ENCODE data around the gene ZNF621. TPM values are rescaled to one million over a fixed set of nuclear protein-coding genes. Genes with fewer than 3 reads are reported as not detected.

Gene ZNF621
- total RNA-seq: 1 to 10 TPM; 6.6 to 7.0 TPM

DNA sequence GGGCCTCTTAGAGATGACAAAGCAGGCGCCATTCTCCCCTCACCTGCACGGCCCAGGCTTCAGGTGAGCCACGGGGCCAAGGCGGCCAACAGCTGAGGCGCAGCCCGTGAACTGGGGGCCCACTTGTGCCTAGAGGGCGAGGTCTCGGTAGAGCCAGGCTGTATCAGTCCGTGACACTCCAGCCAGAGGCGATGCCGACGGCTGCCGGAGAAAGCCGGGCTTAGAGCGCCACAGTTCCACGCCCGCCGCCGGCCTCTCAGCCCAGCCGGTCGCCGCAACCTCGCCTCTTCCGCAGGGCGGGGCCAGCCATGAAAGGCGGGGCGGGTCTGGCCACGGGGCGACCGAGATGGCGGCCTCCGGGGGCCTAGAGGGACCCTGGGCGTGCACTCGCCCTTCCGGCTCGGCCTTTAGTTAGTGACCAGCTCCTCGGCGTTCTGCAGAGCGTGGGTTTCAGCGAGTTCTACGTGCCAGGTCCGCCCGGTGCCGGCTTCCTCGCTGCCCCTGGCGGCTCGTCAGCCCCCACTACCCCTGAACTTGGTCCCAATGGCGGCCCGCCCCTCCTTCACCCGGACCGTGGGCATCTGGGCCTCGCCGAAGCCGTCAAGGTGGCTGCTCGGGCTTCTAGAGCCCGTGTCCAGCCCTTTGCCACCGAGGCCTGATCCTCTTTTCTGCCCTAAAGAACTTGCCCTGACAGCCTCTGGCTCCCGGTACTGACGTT lies at the start of gene ZNF621:
Gene ZNF621 (plus strand): TSS at position 393 of the 718 bp plus-strand sequence. CDS start 881 bp downstream, outside the sequence.
- Histone ChIP-seq H3K27ac (peak within 1 kb of the TSS; percentile 91 to 96), H3K4me1 (peaks cover 0 to 17% of the 10 kb centered on the region in 2 donors), H3K4me3 (peak within 1 kb of the TSS; percentile 72 to 90), H3K27me3 (no peaks in the 10 kb centered on the region), H3K9me3 (no peaks in the 10 kb centered on the region), H3K36me3 (peaks cover 30% of the 10 kb centered on the region)
- TF ChIP-seq, protein P1, sequence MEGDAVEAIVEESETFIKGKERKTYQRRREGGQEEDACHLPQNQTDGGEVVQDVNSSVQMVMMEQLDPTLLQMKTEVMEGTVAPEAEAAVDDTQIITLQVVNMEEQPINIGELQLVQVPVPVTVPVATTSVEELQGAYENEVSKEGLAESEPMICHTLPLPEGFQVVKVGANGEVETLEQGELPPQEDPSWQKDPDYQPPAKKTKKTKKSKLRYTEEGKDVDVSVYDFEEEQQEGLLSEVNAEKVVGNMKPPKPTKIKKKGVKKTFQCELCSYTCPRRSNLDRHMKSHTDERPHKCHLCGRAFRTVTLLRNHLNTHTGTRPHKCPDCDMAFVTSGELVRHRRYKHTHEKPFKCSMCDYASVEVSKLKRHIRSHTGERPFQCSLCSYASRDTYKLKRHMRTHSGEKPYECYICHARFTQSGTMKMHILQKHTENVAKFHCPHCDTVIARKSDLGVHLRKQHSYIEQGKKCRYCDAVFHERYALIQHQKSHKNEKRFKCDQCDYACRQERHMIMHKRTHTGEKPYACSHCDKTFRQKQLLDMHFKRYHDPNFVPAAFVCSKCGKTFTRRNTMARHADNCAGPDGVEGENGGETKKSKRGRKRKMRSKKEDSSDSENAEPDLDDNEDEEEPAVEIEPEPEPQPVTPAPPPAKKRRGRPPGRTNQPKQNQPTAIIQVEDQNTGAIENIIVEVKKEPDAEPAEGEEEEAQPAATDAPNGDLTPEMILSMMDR (IDR thresholded peaks at IDR 0.05): peak in 1 of 2 donors; percentile 34
- peak; percentile 87 for DNase-seq (ENCODE audit: low spot score)

DNA sequence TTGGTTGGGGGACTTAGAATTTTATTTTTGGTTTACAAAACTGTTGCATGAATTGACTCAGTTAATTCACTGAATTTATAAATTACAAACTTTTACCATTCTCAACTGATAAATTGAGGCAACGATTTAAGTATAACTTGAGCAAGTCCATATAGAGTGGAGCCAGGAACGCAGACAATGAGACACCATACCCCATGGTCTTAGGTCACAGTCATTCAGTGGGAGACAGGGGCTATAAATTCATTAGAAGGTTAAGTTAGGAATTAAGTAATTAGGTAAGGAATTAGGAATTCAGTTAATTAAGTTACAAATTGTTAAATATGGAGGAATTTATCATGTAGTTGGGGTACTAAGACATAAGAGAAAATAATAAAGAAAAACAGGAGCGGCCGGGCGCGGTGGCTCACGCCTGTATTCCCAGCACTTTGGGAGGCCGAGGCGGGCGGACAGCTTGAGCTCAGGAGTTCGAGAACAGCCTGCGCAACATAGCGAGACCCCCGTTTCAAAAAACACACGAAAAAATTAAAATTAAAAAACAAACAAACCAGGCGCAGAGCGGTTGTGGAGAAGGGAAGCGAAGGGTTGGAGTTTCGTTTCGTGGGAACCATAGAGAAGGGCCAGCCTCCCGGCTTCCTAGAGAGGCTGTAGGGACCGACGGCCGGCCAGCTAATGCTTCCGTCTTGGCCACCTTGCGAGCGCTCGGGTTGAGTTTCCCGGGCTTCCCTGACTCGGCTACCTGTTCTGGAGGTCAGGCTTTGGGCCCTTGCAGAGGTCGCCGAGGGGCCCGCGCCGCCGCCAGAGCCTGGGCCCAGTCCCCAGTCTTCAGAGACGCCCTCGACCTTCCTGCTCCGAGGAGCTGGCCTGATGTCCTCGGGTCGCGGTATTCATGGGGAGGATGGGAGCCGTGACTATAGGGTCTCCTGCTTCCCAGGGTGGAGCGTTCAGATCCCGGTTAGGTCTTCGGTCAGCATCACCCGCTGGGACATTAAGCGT lies 48.0 kb upstream of the ZNF621 start, which contains the start of gene ZNF619:
Gene ZNF619 (plus strand): TSS at position 645 of the 993 bp plus-strand sequence. CDS start 858 bp downstream, outside the sequence.
- Histone ChIP-seq H3K4me3 (peak within 1 kb of the TSS; percentile 80 to 85), H3K27ac (peak within 1 kb of the TSS; percentile 75 to 82), H3K27me3 (no peaks in the 10 kb centered on the region), H3K4me1 (peaks cover 0 to 9% of the 10 kb centered on the region in 2 donors), H3K36me3 (peaks cover 5% of the 10 kb centered on the region), H3K9me3 (no peaks in the 10 kb centered on the region)
- peak; percentile 73 for DNase-seq (ENCODE audit: low spot score)
- TF ChIP-seq, protein P1 (IDR thresholded peaks at IDR 0.05): peak in 1 of 2 donors; percentile 12

DNA sequence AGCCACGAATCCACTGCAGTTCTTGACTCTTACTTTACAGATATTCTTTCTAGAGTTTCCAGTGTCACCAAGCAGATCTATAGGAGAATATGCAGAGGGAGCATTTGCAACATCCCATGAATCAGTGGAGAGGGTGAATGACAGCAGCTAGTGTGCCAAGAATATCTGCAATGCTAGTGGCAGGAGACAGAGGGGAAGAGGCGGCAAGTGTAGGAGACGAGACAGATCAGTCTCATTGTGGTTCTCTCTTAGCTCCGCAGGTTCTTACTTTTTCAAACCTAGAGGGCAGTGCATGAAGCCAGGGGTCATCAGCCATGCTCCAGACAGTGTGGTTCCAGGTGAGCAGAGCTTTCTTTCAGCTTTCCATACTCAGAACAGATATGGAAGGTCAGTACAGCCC lies 47.1 kb upstream of the ZNF621 start:
- no peaks in the 10 kb centered on the region for H3K27me3 ChIP-seq
- no peaks in the 10 kb centered on the region for H3K9me3 ChIP-seq
- DNase-seq (ENCODE audit: low spot score): no peak
- peak overlapping the region; percentile 75 to 82 for H3K27ac ChIP-seq
- TF ChIP-seq, protein P1 (IDR thresholded peaks at IDR 0.05): no peak
- peaks cover 0 to 9% of the 10 kb centered on the region in 2 donors for H3K4me1 ChIP-seq
- peaks cover 11% of the 10 kb centered on the region for H3K36me3 ChIP-seq
- peak overlapping the region; percentile 80 to 85 for H3K4me3 ChIP-seq

DNA sequence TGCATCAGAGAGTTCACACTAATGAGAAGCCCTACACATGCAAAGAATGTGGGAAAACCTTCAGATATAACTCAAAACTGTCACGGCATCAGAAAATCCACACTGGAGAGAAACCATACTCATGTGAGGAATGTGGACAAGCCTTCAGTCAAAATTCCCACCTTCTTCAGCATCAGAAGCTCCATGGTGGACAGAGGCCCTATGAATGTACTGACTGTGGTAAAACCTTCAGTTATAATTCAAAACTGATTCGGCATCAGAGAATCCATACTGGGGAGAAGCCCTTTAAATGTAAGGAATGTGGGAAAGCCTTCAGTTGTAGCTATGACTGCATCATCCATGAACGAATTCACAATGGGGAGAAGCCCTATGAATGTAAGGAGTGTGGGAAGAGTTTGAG lies 37.6 kb upstream of the ZNF621 start:
- no peak overlapping the region for H3K4me3 ChIP-seq
- no peaks in the 10 kb centered on the region for H3K4me1 ChIP-seq
- TF ChIP-seq, protein P1 (IDR thresholded peaks at IDR 0.05): no peak
- H3K9me3 ChIP-seq: peaks cover 11 to 23% of the 10 kb centered on the region in 2 donors
- peaks cover 54% of the 10 kb centered on the region for H3K36me3 ChIP-seq
- H3K27me3 ChIP-seq: no peaks in the 10 kb centered on the region
- H3K27ac ChIP-seq: no peak overlapping the region
- no peak for DNase-seq (ENCODE audit: low spot score)

DNA sequence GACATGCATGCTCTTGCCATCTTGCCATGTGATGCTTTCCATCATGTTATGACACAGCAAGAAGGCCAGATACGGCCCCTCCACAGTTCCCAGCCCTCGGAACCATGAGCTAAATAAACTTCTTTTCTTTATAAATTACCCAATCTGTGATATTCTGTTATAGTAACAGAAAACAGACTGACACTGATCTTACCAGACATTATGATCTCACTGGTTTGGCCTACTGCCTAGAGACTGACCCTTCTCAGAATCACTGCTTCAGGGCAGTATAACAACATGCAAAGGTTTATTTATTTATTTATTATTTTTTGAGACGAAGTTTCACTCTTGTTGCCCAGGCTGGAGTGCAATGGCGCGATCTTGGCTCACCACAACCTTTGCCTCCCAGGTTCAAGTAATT lies 33.8 kb upstream of the ZNF621 start:
- peaks cover 11 to 20% of the 10 kb centered on the region in 2 donors for H3K9me3 ChIP-seq
- no peak for DNase-seq (ENCODE audit: low spot score)
- no peaks in the 10 kb centered on the region for H3K27me3 ChIP-seq
- H3K36me3 ChIP-seq: peaks cover 22% of the 10 kb centered on the region
- H3K4me3 ChIP-seq: no peak overlapping the region
- no peaks in the 10 kb centered on the region for H3K4me1 ChIP-seq
- no peak overlapping the region for H3K27ac ChIP-seq
- TF ChIP-seq, protein P1 (IDR thresholded peaks at IDR 0.05): no peak

Measured in right atrium auricular region (tissue), 2 donors.